Right lobe of liver (tissue), 6 donors: ENCODE measurements around the gene BCL2A1. TPM values are rescaled to one million over a fixed set of nuclear protein-coding genes. Genes with fewer than 3 reads are reported as not detected.
"Not testable (repeated sequence)": the region's sequence is repeated elsewhere in the genome, so short reads cannot be mapped to it uniquely, and the experiment has no call there.

Source experiments
- ATAC-seq, 4 donors: fragments of 200-7000 bp; cut with Tn5 transposase; one replicate each; pipeline ENCODE4 v1.9.1; 2020; ENCODE audit warnings: mild to moderate bottlenecking in 4 of 4, moderate library complexity in 4 of 4
- DNase-seq, 3 donors: peaks; one replicate each; pipeline ENCODE4 v3.0.0-alpha.2; 2020
- H3K27ac ChIP-seq, 3 donors: fragments of 200-600 bp; one replicate each; pipeline ENCODE4 v1.8.0; 2022
- H3K27me3 ChIP-seq, 2 donors: fragments of 200-600 bp; one replicate each; pipeline ENCODE4 v1.8.0; 2022
- H3K36me3 ChIP-seq, 4 donors: fragments of 200-600 bp; sonication (generic) in 1 of 4; one replicate each; pipeline versions ENCODE4 v1.5.1 to v1.8.0; 2017 to 2022; ENCODE audit warnings: control low read depth in 1 of 4
- H3K4me1 ChIP-seq, 4 donors: fragments of 200-600 bp; sonication (generic) in 1 of 4; one replicate each; pipeline versions ENCODE4 v1.5.1 to v1.8.0; 2017 to 2022; ENCODE audit warnings: control low read depth in 1 of 4
- H3K4me3 ChIP-seq, 3 donors: fragments of 200-600 bp; one replicate each; pipeline ENCODE4 v1.8.0; 2022
- H3K9me3 ChIP-seq, 4 donors: fragments of 200-600 bp; sonication (generic) in 1 of 4; one replicate each; pipeline versions ENCODE4 v1.5.1 to v1.8.0; 2017 to 2022; ENCODE audit warnings: control low read depth in 1 of 4
- POLR2A ChIP-seq: fragments of 450-650 bp; IDR thresholded peaks from one replicate; pipeline ENCODE4 v1.6.1; 2017; ENCODE audit warnings: antibody characterized with exemption, mild to moderate bottlenecking
- WGBS: methylation state at CpG from one replicate; pipeline ENCODE4 v1.1.6; 2018; ENCODE audit warnings: low coverage, low lambda C conversion rate; ENCODE audit not compliant: insufficient coverage; ENCODE audit errors: missing lambda C conversion rate; 5-methylcytosine and 5-hydroxymethylcytosine counted together
- intact Hi-C, 2 donors: fragments of 100-400 bp; cut with DNase I; formaldehyde crosslinking; loops; one replicate each; pipeline versions ENCODE4 v1.11.2 to v1.14.1; 2022
- total RNA-seq, 6 experiments: library from RNA; depleted of rRNA in 2 of 6; stranded (reverse); fragments of >200 nt in 2 of 6; fragmentation: NEBNext Ultra II Directional in 3 of 6; extraction: Animal tissue kit (Norgen Biotek cat#: 25700) in 3 of 6; gene quantifications; one replicate each; pipeline versions ENCODE4 v1.1.0 to v1.2.4, GENCODE V29; 2016 to 2023
- TF ChIP-seq, protein P1 (sequence below), 4 donors: fragments of 200-600 bp in 3 of 4; fragments of 450-650 bp in 1 of 4; IDR thresholded peaks; one replicate each; pipeline versions ENCODE4 v1.5.1 to v1.8.0; 2016 to 2022; ENCODE audit warnings: antibody characterized with exemption in 4 of 4, mild to moderate bottlenecking in 2 of 4
- donor health status: DM: no; HTN: yes; CAD: no.
- donor health status: DM: no; HTN: no; CAD: no.
- donor health status: DM: no; HTN: no; CAD: no.
- donor health status: DM: no; HTN: yes; CAD: no.
- donor health status: DM: no; HTN: yes; CAD: no.

BCL2A1 gene
- total RNA-seq, 6 experiments from 2014 or later = 0.26 to 6.9 (median 1.8) TPM

DNA sequence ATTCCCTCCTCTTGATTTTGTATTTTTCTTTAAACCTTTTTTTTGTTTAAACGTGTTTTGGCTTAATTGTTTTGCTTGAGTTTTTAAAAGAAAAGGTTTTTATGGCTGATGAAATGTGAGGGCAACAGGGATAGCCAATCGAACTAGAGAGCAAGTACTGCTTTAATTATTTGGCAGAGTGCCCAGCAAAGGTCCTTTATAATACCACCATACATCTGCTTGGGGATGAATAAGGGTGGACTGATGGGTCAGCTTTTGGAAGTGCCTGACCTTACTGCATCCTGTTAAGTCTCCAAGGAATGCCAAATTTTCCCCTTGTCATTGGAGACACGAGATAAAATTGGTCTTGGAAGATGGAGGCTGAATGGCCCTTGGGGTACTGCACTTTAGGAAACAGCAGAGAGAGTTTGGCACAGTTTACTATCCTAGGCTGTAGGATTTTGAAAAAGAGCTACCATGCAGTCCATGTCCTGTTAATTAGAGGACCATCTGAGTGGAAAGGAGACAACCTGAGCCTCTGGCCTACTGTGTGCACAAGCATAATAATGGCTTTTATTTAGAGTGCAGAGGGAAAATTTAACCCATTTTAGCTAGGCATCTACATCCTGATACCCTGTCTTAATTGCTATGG is 54.4 kb downstream of the BCL2A1 start:
- intact Hi-C loops = no loop called here
- H3K27ac ChIP-seq = no peak overlapping the region
- peaks cover 0 to 20% (median 11%) of the 10 kb centered on the region in 4 donors for H3K9me3 ChIP-seq
- ATAC-seq (no peak), DNase-seq (no peak)
- H3K4me3 ChIP-seq = no peak overlapping the region
- TF ChIP-seq, protein P1, sequence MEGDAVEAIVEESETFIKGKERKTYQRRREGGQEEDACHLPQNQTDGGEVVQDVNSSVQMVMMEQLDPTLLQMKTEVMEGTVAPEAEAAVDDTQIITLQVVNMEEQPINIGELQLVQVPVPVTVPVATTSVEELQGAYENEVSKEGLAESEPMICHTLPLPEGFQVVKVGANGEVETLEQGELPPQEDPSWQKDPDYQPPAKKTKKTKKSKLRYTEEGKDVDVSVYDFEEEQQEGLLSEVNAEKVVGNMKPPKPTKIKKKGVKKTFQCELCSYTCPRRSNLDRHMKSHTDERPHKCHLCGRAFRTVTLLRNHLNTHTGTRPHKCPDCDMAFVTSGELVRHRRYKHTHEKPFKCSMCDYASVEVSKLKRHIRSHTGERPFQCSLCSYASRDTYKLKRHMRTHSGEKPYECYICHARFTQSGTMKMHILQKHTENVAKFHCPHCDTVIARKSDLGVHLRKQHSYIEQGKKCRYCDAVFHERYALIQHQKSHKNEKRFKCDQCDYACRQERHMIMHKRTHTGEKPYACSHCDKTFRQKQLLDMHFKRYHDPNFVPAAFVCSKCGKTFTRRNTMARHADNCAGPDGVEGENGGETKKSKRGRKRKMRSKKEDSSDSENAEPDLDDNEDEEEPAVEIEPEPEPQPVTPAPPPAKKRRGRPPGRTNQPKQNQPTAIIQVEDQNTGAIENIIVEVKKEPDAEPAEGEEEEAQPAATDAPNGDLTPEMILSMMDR (IDR thresholded peaks at IDR 0.05) = no peak
- TF ChIP-seq POLR2A = no peak
- H3K27me3 ChIP-seq = no peaks in the 10 kb centered on the region
- WGBS = 59% methylated on average over 3 of the region's 3 CpGs
- peaks cover 0 to 11% (median 0%) of the 10 kb centered on the region in 4 donors for H3K36me3 ChIP-seq
- H3K4me1 ChIP-seq = no peaks in the 10 kb centered on the region

DNA sequence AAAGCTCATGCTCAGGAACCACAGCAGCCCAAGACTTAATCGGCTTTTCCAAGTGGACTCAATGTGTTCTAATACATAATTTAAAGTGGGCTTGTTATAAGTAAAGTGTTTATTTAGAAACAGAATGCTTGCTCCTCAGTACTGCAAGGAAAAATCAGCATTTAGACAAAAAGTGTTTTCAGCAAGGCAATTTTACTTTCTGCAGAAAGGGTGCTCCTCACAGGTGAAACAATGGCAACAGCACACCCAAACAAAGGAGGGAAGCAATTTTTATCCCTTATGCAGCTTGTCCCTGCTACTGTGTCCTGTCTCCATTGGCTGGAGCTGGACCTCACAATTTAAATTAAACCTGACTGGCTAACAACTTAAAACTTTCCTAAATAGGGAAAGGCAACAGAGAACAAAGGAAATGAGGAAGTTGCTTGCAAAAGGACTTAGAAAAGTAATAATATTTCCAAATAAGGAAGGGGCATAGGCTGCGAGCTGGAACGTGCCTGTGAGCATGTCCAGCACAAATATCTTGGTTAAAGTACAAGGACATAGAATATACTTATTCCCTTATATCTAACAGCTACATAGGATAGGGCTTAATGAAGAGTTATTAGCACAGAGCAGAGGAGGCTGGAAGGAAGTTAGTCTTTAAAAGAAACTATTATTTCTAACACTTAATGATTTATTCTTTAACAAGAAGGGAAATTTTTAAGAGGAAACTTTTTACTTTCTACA is 55.1 kb downstream of the BCL2A1 start:
- H3K4me3 ChIP-seq, H3K36me3 ChIP-seq, H3K27me3 ChIP-seq, DNase-seq, intact Hi-C loops, H3K27ac ChIP-seq, H3K4me1 ChIP-seq, ATAC-seq: not testable (repeated sequence)
- H3K9me3 ChIP-seq = peaks cover 0 to 20% (median 11%) of the 10 kb centered on the region in 4 donors
- 71% methylated on average over 3 of the region's 3 CpGs for WGBS

DNA sequence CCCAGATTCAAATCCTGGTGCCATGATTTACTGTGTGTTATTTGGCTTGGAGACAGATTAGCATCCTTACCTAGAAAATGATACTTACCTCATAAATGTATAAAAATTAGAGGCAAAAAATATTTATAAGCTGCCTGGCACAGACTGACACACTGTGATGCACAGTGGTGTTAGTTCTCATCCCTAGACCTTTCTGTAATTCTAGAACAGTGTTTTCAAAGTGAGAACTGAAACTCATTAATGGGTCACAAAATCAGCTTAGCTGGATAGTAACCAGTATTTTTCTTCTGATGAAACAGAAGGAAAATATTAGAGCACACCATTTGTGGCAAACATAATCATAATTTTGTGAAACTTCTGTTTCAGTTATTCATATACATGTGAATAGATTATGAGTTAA is 56.3 kb downstream of the BCL2A1 start:
- peaks cover 0 to 20% (median 11%) of the 10 kb centered on the region in 4 donors for H3K9me3 ChIP-seq

More for the DNA sequence above, 56.3 kb downstream of the BCL2A1 start:
- Histone ChIP-seq H3K27ac (no peak overlapping the region), H3K27me3 (no peaks in the 10 kb centered on the region), H3K4me3 (no peak overlapping the region), H3K36me3 (peaks cover 0 to 2% (median 0%) of the 10 kb centered on the region in 4 donors), H3K4me1 (no peaks in the 10 kb centered on the region)
- TF ChIP-seq POLR2A = no peak
- TF ChIP-seq, protein P1 (IDR thresholded peaks at IDR 0.05) = no peak
- ATAC-seq = no peak
- no peak for DNase-seq
- intact Hi-C loops = no loop called here

Other genes with a start within 250 kb of the BCL2A1 start
- 100 to 1,000 TPM in 5 of 6 experiments, 10 to 100 TPM in 1; 82.7 to 186 (median 158) TPM for gene MTHFS, start 74.2 kb downstream of the BCL2A1 start, total RNA-seq
- 100 to 1,000 TPM in 1 of 6 experiments, 10 to 100 TPM in 5; 46.1 to 111 (median 48.9) TPM for gene ZFAND6, start 88.5 kb upstream of the BCL2A1 start, total RNA-seq
- 100 to 1,000 TPM; 164 to 250 (median 219) TPM for gene FAH, start 181.8 kb upstream of the BCL2A1 start, total RNA-seq